HL-60 (cell line): Measurements from ENCODE around the gene SNX5.

Source experiments
- CTCF ChIP-seq: IDR thresholded peaks from one replicate; pipeline ENCODE4 v1.5.1; 2011; ENCODE audit warnings: low read length, control low read depth, inconsistent platforms; ENCODE audit not compliant: insufficient read depth
- POLR2AphosphoS5 ChIP-seq: IDR thresholded peaks from 2 replicates; pipeline ENCODE4 v1.6.1; 2012; ENCODE audit warnings: low read depth

- TF ChIP-seq CTCF (no peak), POLR2AphosphoS5 (no peak)
Measured at GRCh38 chr20:17951323-17951722, 17.3 kb downstream of the SNX5 start.
